GM10248 (cell line): ENCODE data around the gene TLCD3A.
"Not testable (repeated sequence)": the region's sequence is repeated elsewhere in the genome, so short reads cannot be mapped to it uniquely, and the experiment has no call there.

ENCODE experiments used
- CTCF ChIA-PET: fragments of 300-600 bp; sonication (Branson Sonifier 250); formaldehyde crosslinking; extraction: SDS; loops from one replicate; lab custom pipeline; 2021; ENCODE audit warnings: antibody characterized with exemption; lab: Yijun Ruan, JAX
- POLR2A ChIA-PET: fragments of 350-650 bp; sonication (Branson Sonifier 250); formaldehyde crosslinking; extraction: SDS; loops from one replicate; lab custom pipeline; 2020; ENCODE audit warnings: antibody characterized with exemption; lab: Yijun Ruan, JAX
- DNase-seq: peaks from one replicate; pipeline ENCODE4 v3.0.0; 2012; ENCODE audit errors: extremely low spot score
- TF ChIP-seq, protein P1 (sequence below): IDR thresholded peaks from 2 replicates; pipeline ENCODE4 v1.5.1; 2012; ENCODE audit warnings: mild to moderate bottlenecking, low read depth; ENCODE audit errors: extremely low read depth, missing control alignments, control extremely low read depth

TLCD3A gene

DNA sequence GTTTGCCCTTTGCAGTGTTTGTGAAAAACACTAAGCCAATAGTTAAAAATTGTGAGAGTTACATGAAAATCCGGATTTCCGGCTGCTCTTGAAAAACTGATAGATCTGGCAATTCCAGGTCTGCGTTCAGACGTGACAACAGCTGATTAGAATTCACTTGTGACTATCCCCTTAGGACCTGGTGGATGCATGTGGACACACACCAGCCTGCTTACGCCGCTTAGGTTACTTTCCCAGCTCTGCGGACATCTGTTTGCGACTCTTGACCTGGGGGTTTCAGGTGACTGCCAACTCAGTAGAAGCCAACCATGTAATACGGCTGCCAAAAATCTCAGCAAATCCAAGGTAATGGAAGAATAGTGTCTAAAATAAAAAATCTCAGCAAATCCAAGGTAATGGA lies 42.0 kb upstream of the TLCD3A start:
- TF ChIP-seq, protein P1, sequence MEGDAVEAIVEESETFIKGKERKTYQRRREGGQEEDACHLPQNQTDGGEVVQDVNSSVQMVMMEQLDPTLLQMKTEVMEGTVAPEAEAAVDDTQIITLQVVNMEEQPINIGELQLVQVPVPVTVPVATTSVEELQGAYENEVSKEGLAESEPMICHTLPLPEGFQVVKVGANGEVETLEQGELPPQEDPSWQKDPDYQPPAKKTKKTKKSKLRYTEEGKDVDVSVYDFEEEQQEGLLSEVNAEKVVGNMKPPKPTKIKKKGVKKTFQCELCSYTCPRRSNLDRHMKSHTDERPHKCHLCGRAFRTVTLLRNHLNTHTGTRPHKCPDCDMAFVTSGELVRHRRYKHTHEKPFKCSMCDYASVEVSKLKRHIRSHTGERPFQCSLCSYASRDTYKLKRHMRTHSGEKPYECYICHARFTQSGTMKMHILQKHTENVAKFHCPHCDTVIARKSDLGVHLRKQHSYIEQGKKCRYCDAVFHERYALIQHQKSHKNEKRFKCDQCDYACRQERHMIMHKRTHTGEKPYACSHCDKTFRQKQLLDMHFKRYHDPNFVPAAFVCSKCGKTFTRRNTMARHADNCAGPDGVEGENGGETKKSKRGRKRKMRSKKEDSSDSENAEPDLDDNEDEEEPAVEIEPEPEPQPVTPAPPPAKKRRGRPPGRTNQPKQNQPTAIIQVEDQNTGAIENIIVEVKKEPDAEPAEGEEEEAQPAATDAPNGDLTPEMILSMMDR: no peak
- POLR2A ChIA-PET: no interaction called here
- CTCF ChIA-PET: interaction anchor here (1.1 to 4.3 kb wide), 3 partner anchors 9 to 13 kb away, joined by 3 to 27 read pairs (median 4); no protein-coding TSS in a partner anchor
- no peak for DNase-seq

DNA sequence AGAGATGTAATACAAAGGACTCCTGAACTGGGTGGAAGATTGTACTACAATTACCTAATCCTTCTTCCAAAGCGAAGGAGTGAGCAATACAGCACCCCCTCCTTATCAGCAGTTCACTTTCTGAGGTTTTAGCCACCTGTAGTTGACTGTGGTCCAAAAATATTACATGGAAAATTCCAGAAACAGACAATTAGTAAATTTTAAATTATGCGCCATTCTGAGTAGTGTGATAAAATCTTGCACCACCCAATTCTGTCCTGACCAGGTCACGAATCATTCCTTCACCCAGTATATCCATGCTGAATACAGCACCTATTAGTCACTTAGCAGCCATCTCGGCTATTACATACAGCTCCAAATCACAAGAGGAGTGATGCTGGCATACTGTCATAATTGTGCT lies 41.0 kb upstream of the TLCD3A start:
- TF ChIP-seq, protein P1: no peak
- no peak for DNase-seq
- ChIA-PET POLR2A (no interaction called here), CTCF (interaction anchor here (1.1 to 4.3 kb wide), 5 partner anchors 10 to 289 kb away, joined by 3 to 27 read pairs (median 4); no protein-coding TSS in a partner anchor)

DNA sequence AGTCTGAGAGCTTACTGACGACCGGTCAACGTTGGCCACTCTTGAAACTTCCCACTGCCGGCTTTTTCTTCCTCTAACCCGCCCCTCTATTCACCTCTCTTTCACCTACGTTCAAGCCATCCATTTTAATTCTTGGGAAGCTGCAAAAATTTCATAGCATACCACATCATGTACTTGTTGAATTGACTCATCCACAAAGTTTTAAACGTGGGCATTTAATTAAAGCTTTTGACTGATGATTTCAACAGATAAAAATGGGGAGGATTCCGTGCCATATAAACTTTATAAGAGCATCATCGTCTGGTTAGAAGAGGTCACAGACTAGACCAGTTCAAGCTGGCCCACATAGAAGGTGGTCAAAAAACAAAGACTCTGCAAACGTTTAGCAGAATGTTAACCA lies 40.3 kb upstream of the TLCD3A start:
- no peak for DNase-seq
- CTCF ChIA-PET: interaction anchor here (0.7 to 4.3 kb wide), 4 partner anchors 9 to 289 kb away, joined by 3 to 27 read pairs (median 6); no protein-coding TSS in a partner anchor
- POLR2A ChIA-PET: no interaction called here
- TF ChIP-seq, protein P1: no peak

DNA sequence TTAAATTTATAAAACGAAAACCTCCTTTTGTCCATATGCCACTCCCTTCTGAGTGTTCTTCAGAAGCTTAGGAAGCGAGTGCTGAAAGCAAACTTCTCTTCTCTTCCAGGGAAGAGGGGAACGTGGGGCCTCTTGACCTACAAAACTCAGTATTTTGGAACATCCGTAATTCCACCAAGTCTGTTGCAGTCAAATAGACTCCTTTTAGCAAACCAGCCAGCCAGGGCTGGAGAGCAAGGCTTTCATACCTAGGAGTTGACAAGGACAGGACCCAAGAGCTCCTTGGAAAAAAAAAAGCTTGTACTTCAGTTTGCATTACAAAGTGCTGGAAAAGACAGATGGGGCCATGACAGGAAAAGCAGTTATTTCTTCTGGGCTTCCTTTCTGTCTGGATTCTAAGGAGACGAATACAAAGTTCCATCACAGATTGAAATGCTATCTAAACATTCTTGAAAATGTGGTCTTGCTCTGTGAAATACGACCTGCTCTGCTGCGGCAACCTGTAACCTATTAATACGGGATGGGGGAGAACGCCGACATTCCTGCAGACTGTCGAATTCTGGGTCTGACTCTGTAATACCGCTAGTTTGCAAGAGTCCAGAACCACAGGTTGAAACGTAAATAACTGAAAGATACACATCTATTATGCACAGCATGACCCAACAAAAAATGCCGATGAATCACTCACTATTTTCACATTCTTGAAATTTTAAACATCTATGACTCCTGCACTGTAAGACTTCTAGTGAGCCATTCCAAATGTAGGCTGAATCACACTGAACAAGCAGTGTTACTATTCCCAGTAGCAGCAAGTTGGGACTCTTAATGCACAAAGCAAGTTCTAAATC lies 38.4 kb upstream of the TLCD3A start:
- no peak for DNase-seq
- ChIA-PET POLR2A (interaction anchor here (0.6 kb wide), 1 partner anchor 33 kb away, joined by 7 read pairs; no protein-coding TSS in a partner anchor), CTCF (interaction anchor here (1.6 kb wide), 1 partner anchor 57 kb away, joined by 4 read pairs; no protein-coding TSS in a partner anchor)
- TF ChIP-seq, protein P1: no peak

DNA sequence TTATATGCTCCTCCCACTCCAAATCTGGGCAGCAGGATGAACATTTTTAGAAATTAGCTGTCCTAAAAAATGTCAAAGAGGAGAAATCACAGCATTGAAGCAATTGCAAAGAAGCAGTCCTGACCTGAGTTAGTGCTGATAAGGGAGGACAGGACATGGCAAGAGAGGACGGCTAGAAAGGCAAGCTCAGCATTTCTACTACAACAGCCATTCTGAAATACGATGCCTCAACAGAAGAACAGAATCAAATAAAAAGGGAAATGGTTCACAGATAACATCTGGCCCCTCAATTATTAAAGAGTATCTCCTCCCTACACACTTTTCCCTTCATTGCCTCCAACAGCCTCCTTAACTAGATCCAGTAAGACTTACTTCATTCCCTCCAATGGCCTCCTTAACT lies 36.0 kb upstream of the TLCD3A start:
- TF ChIP-seq, protein P1: no peak
- ChIA-PET POLR2A (no interaction called here), CTCF (interaction anchor here (1.1 to 13.3 kb wide), 2 partner anchors 9 to 285 kb away, joined by 4 to 167 read pairs; a partner anchor contains a TSS)
- DNase-seq: no peak

DNA sequence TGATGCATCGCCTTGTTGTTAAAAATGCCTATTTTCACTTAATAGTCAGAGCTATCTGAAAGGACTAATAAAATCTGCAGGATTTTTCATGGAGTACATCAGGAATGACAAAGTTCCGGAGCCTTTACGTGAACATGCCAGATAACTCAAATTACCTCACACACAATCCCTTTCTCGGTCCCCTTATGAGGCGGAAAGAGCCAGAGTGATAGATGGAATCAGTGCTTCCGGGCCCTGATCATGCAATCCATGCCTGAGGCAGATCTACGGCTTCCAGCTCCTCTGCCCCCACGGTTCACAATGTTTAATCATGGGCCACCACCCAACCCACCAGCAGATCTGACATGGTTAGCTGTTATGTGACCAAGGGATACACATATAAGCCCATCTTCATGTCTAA lies 34.7 kb upstream of the TLCD3A start:
- POLR2A ChIA-PET: no interaction called here
- TF ChIP-seq, protein P1: no peak
- DNase-seq: no peak
- CTCF ChIA-PET: interaction anchor here (0.7 to 13.3 kb wide), 5 partner anchors 10 to 286 kb away, joined by 3 to 167 read pairs (median 4); a partner anchor contains a TSS

DNA sequence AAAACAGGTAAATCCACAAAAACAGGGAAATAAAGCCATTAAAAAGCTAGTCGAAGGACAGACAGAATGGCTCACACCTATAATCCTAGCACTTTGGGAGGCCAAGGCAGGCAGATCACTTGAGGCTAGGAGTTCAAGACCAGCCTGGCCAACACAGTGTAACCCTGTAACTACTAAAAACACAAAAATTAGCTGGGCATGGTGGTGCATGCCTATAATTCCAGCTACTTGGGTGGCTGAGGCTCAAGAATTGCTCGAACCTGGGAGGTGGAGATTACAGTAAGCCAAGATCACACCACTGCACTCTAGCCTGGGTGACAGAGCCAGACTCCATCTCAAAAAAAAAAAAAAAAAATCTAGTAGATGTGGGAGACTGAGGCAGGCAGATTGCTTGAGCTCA lies 34.3 kb upstream of the TLCD3A start:
- CTCF ChIA-PET: interaction anchor here (0.7 to 13.3 kb wide), 5 partner anchors 9 to 287 kb away, joined by 3 to 167 read pairs (median 4); a partner anchor contains a TSS
- DNase-seq: not testable (repeated sequence)
- POLR2A ChIA-PET: interaction anchor here (0.6 kb wide), 1 partner anchor 127 kb away, joined by 5 read pairs; no protein-coding TSS in a partner anchor
